GM23338 (cell line): Measurements from ENCODE around the gene TMEM214. TPM values are rescaled to one million over a fixed set of nuclear protein-coding genes. Genes with fewer than 3 reads are reported as not detected.
A peak's percentile ranks its signal among the peaks of the same experiment; 100 is the strongest.

Source experiments
- ATAC-seq: fragments of 200-7000 bp; cut with Tn5 transposase; 3 replicates; pipeline ENCODE4 v1.9.1; 2020
- DNase-seq: peaks from one replicate; pipeline ENCODE4 v3.0.0-alpha.2; 2015; ENCODE audit warnings: low spot score
- H2AFZ ChIP-seq: fragments of 200-600 bp; sonication (generic); 2 replicates; pipeline ENCODE4 v1.8.0; 2016; ENCODE audit warnings: antibody characterized with exemption, mild to moderate bottlenecking, moderate library complexity
- H3F3A ChIP-seq: fragments of 200-600 bp; sonication (generic); replicated peaks from 2 replicates; pipeline ENCODE4 v1.8.0; 2017; ENCODE audit warnings: antibody characterized with exemption, mixed run types, low read depth
- H3K27ac ChIP-seq: fragments of 200-600 bp; sonication (generic); 2 replicates; pipeline ENCODE4 v1.6.1; 2016; ENCODE audit warnings: low read depth
- H3K27me3 ChIP-seq: fragments of 200-600 bp; sonication (generic); 2 replicates; pipeline ENCODE4 v1.8.0; 2016; ENCODE audit warnings: mild to moderate bottlenecking, mixed run types, moderate library complexity; ENCODE audit not compliant: insufficient read depth
- H3K36me3 ChIP-seq: fragments of 200-600 bp; sonication (generic); 2 replicates; pipeline ENCODE4 v1.8.0; 2016; ENCODE audit warnings: mild to moderate bottlenecking; ENCODE audit not compliant: insufficient read depth
- H3K4me1 ChIP-seq: fragments of 200-600 bp; sonication (generic); 2 replicates; pipeline ENCODE4 v1.8.0; 2016; ENCODE audit warnings: mild to moderate bottlenecking, moderate library complexity; ENCODE audit not compliant: insufficient read depth
- H3K4me2 ChIP-seq: fragments of 200-600 bp; sonication (generic); 2 replicates; pipeline ENCODE4 v1.7.1; 2017; ENCODE audit warnings: mixed run types
- H3K4me3 ChIP-seq: fragments of 200-600 bp; sonication (generic); 2 replicates; pipeline ENCODE4 v1.6.1; 2016; ENCODE audit warnings: mixed run types
- H3K79me2 ChIP-seq: fragments of 200-600 bp; sonication (generic); replicated peaks from 2 replicates; pipeline ENCODE4 v1.8.0; 2017; ENCODE audit warnings: mild to moderate bottlenecking; ENCODE audit not compliant: insufficient read depth
- H3K9me2 ChIP-seq: fragments of 200-600 bp; sonication (generic); 2 replicates; pipeline ENCODE4 v1.8.0; 2017; ENCODE audit not compliant: insufficient read depth
- H4K20me1 ChIP-seq: fragments of 200-600 bp; sonication (generic); replicated peaks from 2 replicates; pipeline ENCODE4 v1.8.0; 2017; ENCODE audit warnings: mild to moderate bottlenecking; ENCODE audit not compliant: insufficient read depth
- H3K27ac Mint-ChIP-seq: 2 replicates; pipeline ENCODE4 v1.8.0; 2020; ENCODE audit warnings: inconsistent platforms, mild to moderate bottlenecking, moderate library complexity, mixed read lengths
- H3K27me3 Mint-ChIP-seq: 3 replicates; pipeline ENCODE4 v1.8.0; 2022; ENCODE audit warnings: low read depth, mild to moderate bottlenecking, moderate library complexity, mixed read lengths, inconsistent platforms; ENCODE audit not compliant: insufficient read depth, poor library complexity
- H3K36me3 Mint-ChIP-seq: 3 replicates; pipeline ENCODE4 v1.8.0; 2021; ENCODE audit warnings: low read depth, mild to moderate bottlenecking, inconsistent platforms, moderate library complexity, mixed read lengths
- H3K4me1 Mint-ChIP-seq: 3 replicates; pipeline ENCODE4 v1.8.0; 2020; ENCODE audit warnings: mild to moderate bottlenecking, inconsistent platforms, mixed read lengths
- H3K4me3 Mint-ChIP-seq: 3 replicates; pipeline ENCODE4 v1.8.0; 2021; ENCODE audit warnings: moderate library complexity, mild to moderate bottlenecking, inconsistent platforms, mixed read lengths
- H3K9me3 Mint-ChIP-seq: 3 replicates; pipeline ENCODE4 v1.8.0; 2020; ENCODE audit warnings: moderate library complexity, mild to moderate bottlenecking, inconsistent platforms, mixed read lengths
- CREB1 ChIP-seq: fragments of 250-450 bp; sonication (Bioruptor Pico); IDR thresholded peaks from 2 replicates; pipeline ENCODE4 v1.5.0; 2020; ENCODE audit warnings: low read depth, mild to moderate bottlenecking, moderate library complexity
- ETS1 ChIP-seq: IDR thresholded peaks from 2 replicates; pipeline ENCODE4 v1.6.1; 2016; ENCODE audit warnings: antibody characterized with exemption
- EZH2phosphoT487 ChIP-seq: fragments of 200-600 bp; sonication (generic); IDR thresholded peaks from one replicate; pipeline ENCODE4 v1.8.1; 2018; ENCODE audit warnings: antibody characterized with exemption; ENCODE audit not compliant: unreplicated experiment
- JUNB ChIP-seq: IDR thresholded peaks from one replicate; pipeline ENCODE4 v1.6.1; 2016; ENCODE audit warnings: antibody characterized with exemption; ENCODE audit not compliant: unreplicated experiment
- NANOG ChIP-seq: IDR thresholded peaks from 2 replicates; pipeline ENCODE4 v1.6.1; 2016; ENCODE audit warnings: antibody characterized with exemption, borderline replicate concordance
- REST ChIP-seq: IDR thresholded peaks from one replicate; pipeline ENCODE4 v1.6.1; 2018; ENCODE audit warnings: antibody characterized with exemption; ENCODE audit not compliant: unreplicated experiment
- polyA plus RNA-seq: library from polyadenylated mRNA; unstranded; fragments of >200 nt; fragmentation: Nextera tagmentation; extraction: Ambion mirVana; gene quantifications from 2 replicates; pipeline ENCODE4 v1.2.1, GENCODE V29; 2016
- total RNA-seq: library from RNA; depleted of rRNA; stranded (reverse); fragments of >200 nt; shearing (Covaris generic); gene quantifications from 2 replicates; pipeline ENCODE4 v1.2.3, GENCODE V29; 2014
- TF ChIP-seq, protein P1 (sequence below): fragments of 250-450 bp; sonication (Bioruptor Pico); IDR thresholded peaks from 2 replicates; pipeline ENCODE4 v1.5.0; 2020; ENCODE audit warnings: mild to moderate bottlenecking, moderate library complexity

TMEM214 gene
- total and polyA plus RNA-seq, 2 experiments from 2014 or later, result 18.4 to 36.5 TPM

GRCh38 chr2:27087823-27088410 lies 55.2 kb downstream of the TMEM214 start:
- H4K20me1 ChIP-seq, result no peaks in the 10 kb centered on the region; the same call in 1 of the 2 replicates
- no peaks in the 10 kb centered on the region for H3K36me3 ChIP-seq
- Mint-ChIP-seq H3K27me3 (peaks cover 28% of the 10 kb centered on the region), H3K9me3 (no peaks in the 10 kb centered on the region; the same call in 2 of the 3 replicates), H3K4me1 (peaks cover 25% of the 10 kb centered on the region), H3K36me3 (no peaks in the 10 kb centered on the region), H3K4me3 (peak overlapping the region; percentile 82), H3K27ac (no peak overlapping the region)
- H3K9me2 ChIP-seq, result no peaks in the 10 kb centered on the region
- peak overlapping the region; percentile 87 for H3K4me3 ChIP-seq
- peaks cover 10% of the 10 kb centered on the region for H3K4me1 ChIP-seq
- no peak for ATAC-seq
- H3F3A ChIP-seq, result peaks cover 8% of the 10 kb centered on the region; the same call in 1 of the 2 replicates
- TF ChIP-seq ETS1, result no peak
- no peak for TF ChIP-seq CREB1
- TF ChIP-seq, protein P1, sequence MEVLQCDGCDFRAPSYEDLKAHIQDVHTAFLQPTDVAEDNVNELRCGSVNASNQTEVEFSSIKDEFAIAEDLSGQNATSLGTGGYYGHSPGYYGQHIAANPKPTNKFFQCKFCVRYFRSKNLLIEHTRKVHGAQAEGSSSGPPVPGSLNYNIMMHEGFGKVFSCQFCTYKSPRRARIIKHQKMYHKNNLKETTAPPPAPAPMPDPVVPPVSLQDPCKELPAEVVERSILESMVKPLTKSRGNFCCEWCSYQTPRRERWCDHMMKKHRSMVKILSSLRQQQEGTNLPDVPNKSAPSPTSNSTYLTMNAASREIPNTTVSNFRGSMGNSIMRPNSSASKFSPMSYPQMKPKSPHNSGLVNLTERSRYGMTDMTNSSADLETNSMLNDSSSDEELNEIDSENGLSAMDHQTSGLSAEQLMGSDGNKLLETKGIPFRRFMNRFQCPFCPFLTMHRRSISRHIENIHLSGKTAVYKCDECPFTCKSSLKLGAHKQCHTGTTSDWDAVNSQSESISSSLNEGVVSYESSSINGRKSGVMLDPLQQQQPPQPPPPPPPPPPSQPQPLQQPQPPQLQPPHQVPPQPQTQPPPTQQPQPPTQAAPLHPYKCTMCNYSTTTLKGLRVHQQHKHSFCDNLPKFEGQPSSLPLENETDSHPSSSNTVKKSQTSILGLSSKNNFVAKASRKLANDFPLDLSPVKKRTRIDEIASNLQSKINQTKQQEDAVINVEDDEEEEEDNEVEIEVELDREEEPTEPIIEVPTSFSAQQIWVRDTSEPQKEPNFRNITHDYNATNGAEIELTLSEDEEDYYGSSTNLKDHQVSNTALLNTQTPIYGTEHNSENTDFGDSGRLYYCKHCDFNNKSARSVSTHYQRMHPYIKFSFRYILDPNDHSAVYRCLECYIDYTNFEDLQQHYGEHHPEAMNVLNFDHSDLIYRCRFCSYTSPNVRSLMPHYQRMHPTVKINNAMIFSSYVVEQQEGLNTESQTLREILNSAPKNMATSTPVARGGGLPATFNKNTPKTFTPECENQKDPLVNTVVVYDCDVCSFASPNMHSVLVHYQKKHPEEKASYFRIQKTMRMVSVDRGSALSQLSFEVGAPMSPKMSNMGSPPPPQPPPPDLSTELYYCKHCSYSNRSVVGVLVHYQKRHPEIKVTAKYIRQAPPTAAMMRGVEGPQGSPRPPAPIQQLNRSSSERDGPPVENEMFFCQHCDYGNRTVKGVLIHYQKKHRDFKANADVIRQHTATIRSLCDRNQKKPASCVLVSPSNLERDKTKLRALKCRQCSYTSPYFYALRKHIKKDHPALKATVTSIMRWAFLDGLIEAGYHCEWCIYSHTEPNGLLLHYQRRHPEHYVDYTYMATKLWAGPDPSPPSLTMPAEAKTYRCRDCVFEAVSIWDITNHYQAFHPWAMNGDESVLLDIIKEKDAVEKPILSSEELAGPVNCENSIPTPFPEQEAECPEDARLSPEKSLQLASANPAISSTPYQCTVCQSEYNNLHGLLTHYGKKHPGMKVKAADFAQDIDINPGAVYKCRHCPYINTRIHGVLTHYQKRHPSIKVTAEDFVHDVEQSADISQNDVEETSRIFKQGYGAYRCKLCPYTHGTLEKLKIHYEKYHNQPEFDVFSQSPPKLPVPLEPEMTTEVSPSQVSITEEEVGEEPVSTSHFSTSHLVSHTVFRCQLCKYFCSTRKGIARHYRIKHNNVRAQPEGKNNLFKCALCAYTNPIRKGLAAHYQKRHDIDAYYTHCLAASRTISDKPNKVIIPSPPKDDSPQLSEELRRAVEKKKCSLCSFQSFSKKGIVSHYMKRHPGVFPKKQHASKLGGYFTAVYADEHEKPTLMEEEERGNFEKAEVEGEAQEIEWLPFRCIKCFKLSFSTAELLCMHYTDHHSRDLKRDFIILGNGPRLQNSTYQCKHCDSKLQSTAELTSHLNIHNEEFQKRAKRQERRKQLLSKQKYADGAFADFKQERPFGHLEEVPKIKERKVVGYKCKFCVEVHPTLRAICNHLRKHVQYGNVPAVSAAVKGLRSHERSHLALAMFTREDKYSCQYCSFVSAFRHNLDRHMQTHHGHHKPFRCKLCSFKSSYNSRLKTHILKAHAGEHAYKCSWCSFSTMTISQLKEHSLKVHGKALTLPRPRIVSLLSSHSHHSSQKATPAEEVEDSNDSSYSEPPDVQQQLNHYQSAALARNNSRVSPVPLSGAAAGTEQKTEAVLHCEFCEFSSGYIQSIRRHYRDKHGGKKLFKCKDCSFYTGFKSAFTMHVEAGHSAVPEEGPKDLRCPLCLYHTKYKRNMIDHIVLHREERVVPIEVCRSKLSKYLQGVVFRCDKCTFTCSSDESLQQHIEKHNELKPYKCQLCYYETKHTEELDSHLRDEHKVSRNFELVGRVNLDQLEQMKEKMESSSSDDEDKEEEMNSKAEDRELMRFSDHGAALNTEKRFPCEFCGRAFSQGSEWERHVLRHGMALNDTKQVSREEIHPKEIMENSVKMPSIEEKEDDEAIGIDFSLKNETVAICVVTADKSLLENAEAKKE, result no peak
- TF ChIP-seq JUNB, result no peak
- TF ChIP-seq NANOG, result no peak
- no peak for TF ChIP-seq EZH2phosphoT487
- no peak for TF ChIP-seq REST
- H3K4me2 ChIP-seq, result peak overlapping the region; percentile 95
- no peak for DNase-seq
- no peaks in the 10 kb centered on the region for H3K79me2 ChIP-seq
- H3K27ac ChIP-seq, result no peak overlapping the region
- peak overlapping the region; percentile 96; the same call in 1 of the 2 replicates for H2AFZ ChIP-seq
- peaks cover 16% of the 10 kb centered on the region for H3K27me3 ChIP-seq
